GM12878 (cell line): Measurements from ENCODE around the gene SUGP2. TPM values are rescaled to one million over a fixed set of nuclear protein-coding genes. Genes with fewer than 3 reads are reported as not detected.

ENCODE experiments used
- ATAC-seq: fragments of 200-7000 bp; cut with Tn5 transposase; 3 replicates; pipeline ENCODE4 v1.9.1; 2020; ENCODE audit warnings: mild to moderate bottlenecking, moderate library complexity
- BruUV-seq: library from RNA; stranded (reverse); fragments of 400-500 nt; replicated peaks from 2 replicates; lab custom pipeline; 2021; lab: Mats Ljungman, UMichigan
- CTCF ChIA-PET: fragments of 300-600 bp; sonication (Branson Sonifier 250); formaldehyde crosslinking; extraction: SDS; loops from one replicate; lab custom pipeline; 2021; ENCODE audit warnings: inconsistent platforms; lab: Yijun Ruan, JAX
- POLR2A ChIA-PET: fragments of 350-600 bp; formaldehyde crosslinking; extraction: SDS; loops from one replicate; lab custom pipeline; 2021; ENCODE audit warnings: inconsistent platforms; lab: Charles Lee
- RAD21 ChIA-PET: fragments of 300-600 bp; sonication (Branson Sonifier 250); formaldehyde crosslinking; loops from one replicate; lab custom pipeline; 2023; ENCODE audit warnings: antibody characterized with exemption; ENCODE audit not compliant: unreplicated experiment; lab: Charles Lee
- SMC1A ChIA-PET: fragments of 300-600 bp; sonication (Branson Sonifier 250); formaldehyde crosslinking; loops from one replicate; lab custom pipeline; 2023; ENCODE audit not compliant: unreplicated experiment, uncharacterized antibody; lab: Charles Lee
- DNase-seq: peaks from one replicate; pipeline ENCODE4 v3.0.0-alpha.2; 2011; ENCODE audit warnings: low read depth, low spot score
- FAIRE-seq: peaks from 3 replicates; lab custom pipeline; 2011; peaks lifted over from hg19 to GRCh38; lab: Jason Lieb, UNC
- H2AFZ ChIP-seq: 2 replicates; pipeline ENCODE4 v1.6.0; 2011; ENCODE audit warnings: low read depth, low read length, control low read depth; ENCODE audit not compliant: control insufficient read depth
- H3K27ac ChIP-seq: 2 replicates; pipeline ENCODE4 v1.5.1; 2011; ENCODE audit warnings: control low read depth; ENCODE audit not compliant: control insufficient read depth, insufficient read depth
- H3K27me3 ChIP-seq, 2 experiments: replicated peaks in 1 of 2; 2 replicates each; pipeline versions ENCODE4 v1.6.0 to v1.6.1; 2011; ENCODE audit warnings: low read length in 1 of 2; ENCODE audit not compliant: control insufficient read depth in 2 of 2, insufficient read depth in 2 of 2
- H3K36me3 ChIP-seq, 2 experiments: 2 replicates each; pipeline ENCODE4 v1.5.1; 2011; ENCODE audit warnings: low read length in 1 of 2; ENCODE audit not compliant: control insufficient read depth in 2 of 2, insufficient read depth in 2 of 2
- H3K4me1 ChIP-seq: 2 replicates; pipeline ENCODE4 v1.6.1; 2011; ENCODE audit warnings: mild to moderate bottlenecking, low read length, moderate library complexity, mixed read lengths; ENCODE audit not compliant: control insufficient read depth, insufficient read depth
- H3K4me2 ChIP-seq: 2 replicates; pipeline ENCODE4 v1.6.0; 2011; ENCODE audit warnings: control low read depth; ENCODE audit not compliant: control insufficient read depth, insufficient read depth
- H3K4me3 ChIP-seq: fragments of 200-600 bp; sonication (generic); 2 replicates; pipeline ENCODE4 v1.5.1; 2016
- H3K79me2 ChIP-seq: 2 replicates; pipeline ENCODE4 v1.6.0; 2011; ENCODE audit warnings: low read length; ENCODE audit not compliant: control insufficient read depth, insufficient read depth
- H3K9ac ChIP-seq: 2 replicates; pipeline ENCODE4 v1.8.0; 2011; ENCODE audit warnings: low read length, control low read depth, mixed read lengths; ENCODE audit not compliant: control insufficient read depth, insufficient read depth
- H3K9me3 ChIP-seq: replicated peaks from 3 replicates; pipeline ENCODE4 v1.5.1; 2011; ENCODE audit warnings: mild to moderate bottlenecking, low read length; ENCODE audit not compliant: control insufficient read depth, insufficient read depth
- H4K20me1 ChIP-seq: 2 replicates; pipeline ENCODE4 v1.6.0; 2011; ENCODE audit not compliant: control insufficient read depth, insufficient read depth
- CHD1 ChIP-seq: IDR thresholded peaks from 2 replicates; pipeline ENCODE4 v1.6.1; 2012; ENCODE audit warnings: low read depth, low read length, improper control_type of control experiment
- ESRRA ChIP-seq: IDR thresholded peaks from 2 replicates; pipeline ENCODE4 v1.6.1; 2012; ENCODE audit warnings: mild to moderate bottlenecking, low read length, improper control_type of control experiment
- KAT2A ChIP-seq: conservative IDR thresholded peaks from 2 replicates; pipeline ENCODE4 v1.6.1; 2011; ENCODE audit warnings: low read depth, low read length; ENCODE audit not compliant: control insufficient read depth
- MTA3 ChIP-seq: IDR thresholded peaks from 2 replicates; pipeline ENCODE4 v1.6.1; 2012; ENCODE audit warnings: low read length, inconsistent platforms, borderline replicate concordance
- NBN ChIP-seq: fragments of 450-650 bp; IDR thresholded peaks from 2 replicates; pipeline ENCODE4 v1.6.1; 2016
- NFYA ChIP-seq: IDR thresholded peaks from 2 replicates; pipeline ENCODE4 v1.6.1; 2011; ENCODE audit warnings: low read depth, mild to moderate bottlenecking, low read length, improper control_type of control experiment, borderline replicate concordance
- NR2C1 ChIP-seq: fragments of 450-650 bp; IDR thresholded peaks from 2 replicates; pipeline ENCODE4 v1.6.1; 2017; ENCODE audit warnings: antibody characterized with exemption, mild to moderate bottlenecking, moderate library complexity
- STAT3 ChIP-seq: IDR thresholded peaks from 2 replicates; pipeline ENCODE4 v1.6.1; 2011; ENCODE audit warnings: low read depth, low read length, improper control_type of control experiment
- SUZ12 ChIP-seq: fragments of 200-600 bp; sonication (generic); IDR thresholded peaks from one replicate; pipeline ENCODE4 v1.6.1; 2018; ENCODE audit warnings: antibody characterized with exemption, mild to moderate bottlenecking; ENCODE audit not compliant: unreplicated experiment
- ZNF217 ChIP-seq: fragments of 450-650 bp; IDR thresholded peaks from 2 replicates; pipeline ENCODE4 v1.6.1; 2017; ENCODE audit warnings: antibody characterized with exemption, mild to moderate bottlenecking
- WGBS: methylation state at CpG from one replicate; pipeline ENCODE4 v1.1.6; 2016; ENCODE audit warnings: low lambda C conversion rate; ENCODE audit not compliant: insufficient replicate concordance, insufficient coverage; ENCODE audit errors: missing lambda C conversion rate; 5-methylcytosine and 5-hydroxymethylcytosine counted together
- in situ Hi-C: fragments of 300-500 bp; cut with MboI; formaldehyde crosslinking; loops from 9 replicates; pipeline ENCODE4 v1.14.3; 2018; ENCODE audit warnings: mixed read lengths
- intact Hi-C: fragments of 100-400 bp; cut with micrococcal nuclease; formaldehyde crosslinking; loops from one replicate; pipeline ENCODE4 v1.14.2; 2022; ENCODE audit not compliant: unreplicated experiment
- polyA plus RNA-seq, 11 experiments: library from polyadenylated mRNA; depleted of rRNA in 4 of 11; unstranded in 6 of 11; stranded (reverse) in 5 of 11; fragments of >200 nt; fragmentation: Nextera tagmentation in 4 of 11; fragmentation: Illumina TruSeq in 1 of 11; extraction: Ambion mirVana in 4 of 11; extraction: Trizol in 1 of 11; gene quantifications; 1 replicate in 1 of 11; 2 replicates in 10 of 11; pipeline versions ENCODE4 v1.2.1 to v1.2.3, GENCODE V29; 2011 to 2016; ENCODE audit warnings: inconsistent platforms in 2 of 11, missing spikeins in 2 of 11, low read depth in 1 of 11
- total RNA-seq, 4 experiments: library from RNA; depleted of rRNA in 3 of 4; stranded (reverse); fragments of >200 nt in 3 of 4; fragmentation: Illumina TruSeq in 1 of 4; extraction: Trizol in 1 of 4; gene quantifications; 2 replicates each; pipeline versions ENCODE4 v1.2.1 to v1.2.3, GENCODE V29; 2013 to 2021
- TF ChIP-seq, protein P1 (sequence below): fragments of 450-650 bp; formaldehyde crosslinking; IDR thresholded peaks from 2 replicates; pipeline ENCODE4 v1.5.0; 2022; ENCODE audit warnings: mild to moderate bottlenecking, missing genetic modification characterization
- TF ChIP-seq, protein P2 (sequence below): fragments of 450-650 bp; IDR thresholded peaks from 2 replicates; pipeline ENCODE4 v1.6.1; 2016; ENCODE audit warnings: mild to moderate bottlenecking
- TF ChIP-seq, protein P3 (sequence below): fragments of 450-650 bp; IDR thresholded peaks from 2 replicates; pipeline ENCODE4 v1.6.1; 2017; ENCODE audit warnings: antibody characterized with exemption, mild to moderate bottlenecking, moderate library complexity

SUGP2 gene
- total and polyA plus RNA-seq, 10 of the 15 experiments (the other 5 are each of a cell fraction or from before 2014, with no cell fraction given), result 15.0 to 120 (median 57.2) TPM

DNA sequence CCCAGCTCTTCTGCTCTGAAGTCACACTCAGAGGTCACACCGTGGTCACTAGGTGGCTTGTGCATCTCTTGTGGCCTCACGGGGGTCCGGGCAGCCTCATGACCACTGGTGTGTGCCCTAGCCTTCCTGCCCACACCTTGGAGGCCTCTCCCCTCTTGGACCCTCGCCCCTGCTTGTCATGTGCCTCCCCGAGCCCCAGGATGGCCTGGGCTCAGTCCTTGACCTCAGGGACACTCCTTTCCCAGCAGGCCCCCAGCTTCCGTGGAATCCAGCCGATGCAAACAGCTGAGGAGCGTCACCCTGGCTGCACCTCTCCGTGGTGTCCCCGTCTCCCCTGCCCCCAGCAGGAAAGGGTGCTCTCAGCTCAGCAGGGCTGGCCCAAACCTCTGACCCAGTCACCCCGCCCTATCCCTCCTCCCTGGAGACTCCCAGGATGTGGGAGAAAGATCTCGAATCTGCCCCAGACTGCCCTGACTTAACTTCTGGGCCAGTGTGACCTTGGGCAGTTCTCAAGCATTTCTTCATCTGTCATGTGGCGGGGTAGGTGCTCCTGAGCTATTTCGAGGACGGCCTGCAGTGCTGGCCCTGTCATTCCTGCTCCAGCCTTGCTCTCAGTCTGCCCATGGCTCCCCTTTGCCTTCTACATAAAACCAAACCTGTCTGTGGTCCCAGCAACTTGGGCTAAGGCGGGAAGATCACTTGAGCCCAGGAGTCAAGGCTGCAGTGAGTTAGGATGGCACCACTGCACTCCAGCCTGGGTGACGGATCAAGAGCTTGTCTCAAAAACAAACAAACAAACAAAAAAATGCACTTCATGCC lies 25.9 kb upstream of the SUGP2 start:
- no TSS peak for BruUV-seq
- FAIRE-seq, result no peak
- no peak for DNase-seq
- in situ Hi-C loops (loop anchor here (5.0 kb wide), 1 partner anchor 83 kb away; no protein-coding TSS in a partner anchor), intact Hi-C loops (no loop called here)
- ChIA-PET RAD21 (no interaction called here), CTCF (interaction anchor here (2.0 kb wide), 1 partner anchor 9 kb away, joined by 5 read pairs; no protein-coding TSS in a partner anchor), POLR2A (no interaction called here), SMC1A (no interaction called here)
- peaks cover 16 to 28% of the 10 kb centered on the region in 2 experiments for H3K36me3 ChIP-seq
- H4K20me1 ChIP-seq, result no peaks in the 10 kb centered on the region; the same call in 1 of the 2 replicates
- H3K9ac ChIP-seq, result no peak overlapping the region
- peaks cover 2% of the 10 kb centered on the region for H3K79me2 ChIP-seq
- no peak overlapping the region for H2AFZ ChIP-seq
- no peak for ATAC-seq
- H3K27ac ChIP-seq, result no peak overlapping the region
- H3K9me3 ChIP-seq, result no peaks in the 10 kb centered on the region
- H3K4me3 ChIP-seq, result no peak overlapping the region
- 89% methylated on average over 17 of the region's 17 CpGs for WGBS
- H3K4me1 ChIP-seq, result peaks cover 5% of the 10 kb centered on the region
- H3K27me3 ChIP-seq, result no peaks in the 10 kb centered on the region
- H3K4me2 ChIP-seq, result no peak overlapping the region
- TF ChIP-seq, protein P1, sequence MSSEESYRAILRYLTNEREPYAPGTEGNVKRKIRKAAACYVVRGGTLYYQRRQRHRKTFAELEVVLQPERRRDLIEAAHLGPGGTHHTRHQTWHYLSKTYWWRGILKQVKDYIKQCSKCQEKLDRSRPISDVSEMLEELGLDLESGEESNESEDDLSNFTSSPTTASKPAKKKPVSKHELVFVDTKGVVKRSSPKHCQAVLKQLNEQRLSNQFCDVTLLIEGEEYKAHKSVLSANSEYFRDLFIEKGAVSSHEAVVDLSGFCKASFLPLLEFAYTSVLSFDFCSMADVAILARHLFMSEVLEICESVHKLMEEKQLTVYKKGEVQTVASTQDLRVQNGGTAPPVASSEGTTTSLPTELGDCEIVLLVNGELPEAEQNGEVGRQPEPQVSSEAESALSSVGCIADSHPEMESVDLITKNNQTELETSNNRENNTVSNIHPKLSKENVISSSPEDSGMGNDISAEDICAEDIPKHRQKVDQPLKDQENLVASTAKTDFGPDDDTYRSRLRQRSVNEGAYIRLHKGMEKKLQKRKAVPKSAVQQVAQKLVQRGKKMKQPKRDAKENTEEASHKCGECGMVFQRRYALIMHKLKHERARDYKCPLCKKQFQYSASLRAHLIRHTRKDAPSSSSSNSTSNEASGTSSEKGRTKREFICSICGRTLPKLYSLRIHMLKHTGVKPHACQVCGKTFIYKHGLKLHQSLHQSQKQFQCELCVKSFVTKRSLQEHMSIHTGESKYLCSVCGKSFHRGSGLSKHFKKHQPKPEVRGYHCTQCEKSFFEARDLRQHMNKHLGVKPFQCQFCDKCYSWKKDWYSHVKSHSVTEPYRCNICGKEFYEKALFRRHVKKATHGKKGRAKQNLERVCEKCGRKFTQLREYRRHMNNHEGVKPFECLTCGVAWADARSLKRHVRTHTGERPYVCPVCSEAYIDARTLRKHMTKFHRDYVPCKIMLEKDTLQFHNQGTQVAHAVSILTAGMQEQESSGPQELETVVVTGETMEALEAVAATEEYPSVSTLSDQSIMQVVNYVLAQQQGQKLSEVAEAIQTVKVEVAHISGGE (CRISPR knock-in tag), result no peak
- TF ChIP-seq, protein P2, sequence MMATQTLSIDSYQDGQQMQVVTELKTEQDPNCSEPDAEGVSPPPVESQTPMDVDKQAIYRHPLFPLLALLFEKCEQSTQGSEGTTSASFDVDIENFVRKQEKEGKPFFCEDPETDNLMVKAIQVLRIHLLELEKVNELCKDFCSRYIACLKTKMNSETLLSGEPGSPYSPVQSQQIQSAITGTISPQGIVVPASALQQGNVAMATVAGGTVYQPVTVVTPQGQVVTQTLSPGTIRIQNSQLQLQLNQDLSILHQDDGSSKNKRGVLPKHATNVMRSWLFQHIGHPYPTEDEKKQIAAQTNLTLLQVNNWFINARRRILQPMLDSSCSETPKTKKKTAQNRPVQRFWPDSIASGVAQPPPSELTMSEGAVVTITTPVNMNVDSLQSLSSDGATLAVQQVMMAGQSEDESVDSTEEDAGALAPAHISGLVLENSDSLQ, result no peak
- TF ChIP-seq KAT2A, result no peak
- no peak for TF ChIP-seq NFYA
- TF ChIP-seq, protein P3, sequence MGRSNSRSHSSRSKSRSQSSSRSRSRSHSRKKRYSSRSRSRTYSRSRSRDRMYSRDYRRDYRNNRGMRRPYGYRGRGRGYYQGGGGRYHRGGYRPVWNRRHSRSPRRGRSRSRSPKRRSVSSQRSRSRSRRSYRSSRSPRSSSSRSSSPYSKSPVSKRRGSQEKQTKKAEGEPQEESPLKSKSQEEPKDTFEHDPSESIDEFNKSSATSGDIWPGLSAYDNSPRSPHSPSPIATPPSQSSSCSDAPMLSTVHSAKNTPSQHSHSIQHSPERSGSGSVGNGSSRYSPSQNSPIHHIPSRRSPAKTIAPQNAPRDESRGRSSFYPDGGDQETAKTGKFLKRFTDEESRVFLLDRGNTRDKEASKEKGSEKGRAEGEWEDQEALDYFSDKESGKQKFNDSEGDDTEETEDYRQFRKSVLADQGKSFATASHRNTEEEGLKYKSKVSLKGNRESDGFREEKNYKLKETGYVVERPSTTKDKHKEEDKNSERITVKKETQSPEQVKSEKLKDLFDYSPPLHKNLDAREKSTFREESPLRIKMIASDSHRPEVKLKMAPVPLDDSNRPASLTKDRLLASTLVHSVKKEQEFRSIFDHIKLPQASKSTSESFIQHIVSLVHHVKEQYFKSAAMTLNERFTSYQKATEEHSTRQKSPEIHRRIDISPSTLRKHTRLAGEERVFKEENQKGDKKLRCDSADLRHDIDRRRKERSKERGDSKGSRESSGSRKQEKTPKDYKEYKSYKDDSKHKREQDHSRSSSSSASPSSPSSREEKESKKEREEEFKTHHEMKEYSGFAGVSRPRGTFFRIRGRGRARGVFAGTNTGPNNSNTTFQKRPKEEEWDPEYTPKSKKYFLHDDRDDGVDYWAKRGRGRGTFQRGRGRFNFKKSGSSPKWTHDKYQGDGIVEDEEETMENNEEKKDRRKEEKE, result no peak
- no peak for TF ChIP-seq STAT3
- no peak for TF ChIP-seq MTA3
- no peak for TF ChIP-seq NR2C1
- no peak for TF ChIP-seq NBN
- no peak for TF ChIP-seq ZNF217
- no peak for TF ChIP-seq SUZ12
- TF ChIP-seq ESRRA, result no peak
- no peak for TF ChIP-seq CHD1
